NCI-H446 treated with DMSO at 0.1 percent for 48 hours (cell line): ENCODE results near the gene DCAF6.
"Not testable (repeated sequence)": the region's sequence is repeated elsewhere in the genome, so short reads cannot be mapped to it uniquely, and the experiment has no call there.

ENCODE experiments used
- DNase-seq: peaks from one replicate; lab custom pipeline; 2025; lab: John Stamatoyannopoulos, UW

DCAF6 gene

GRCh38 chr1:168031627-168032026 is 95.1 kb downstream of the DCAF6 start:
- DNase-seq: no peak

GRCh38 chr1:168032029-168032428 is 95.5 kb downstream of the DCAF6 start:
- no peak for DNase-seq

GRCh38 chr1:168035345-168035744 is 98.9 kb downstream of the DCAF6 start:
- no peak for DNase-seq

GRCh38 chr1:168042362-168042761 is 105.9 kb downstream of the DCAF6 start:
- no peak for DNase-seq

GRCh38 chr1:168045311-168045710 is 108.8 kb downstream of the DCAF6 start:
- no peak for DNase-seq

- DNase-seq: no peak
Observed at GRCh38 chr1:168050307-168050706, 113.8 kb downstream of the DCAF6 start.

- no peak for DNase-seq
Observed at GRCh38 chr1:168050880-168051279, 114.4 kb downstream of the DCAF6 start.

GRCh38 chr1:168053681-168054080 is 117.2 kb downstream of the DCAF6 start:
- no peak for DNase-seq

- DNase-seq: no peak
Observed at GRCh38 chr1:168054117-168054516, 117.6 kb downstream of the DCAF6 start.

- not testable (repeated sequence) for DNase-seq
Observed at GRCh38 chr1:168056152-168056551, 119.7 kb downstream of the DCAF6 start.

GRCh38 chr1:168057355-168057754 is 120.9 kb downstream of the DCAF6 start:
- no peak for DNase-seq

- no peak for DNase-seq
Observed at GRCh38 chr1:168057921-168058320, 121.4 kb downstream of the DCAF6 start.

- DNase-seq: no peak
Observed at GRCh38 chr1:168064216-168064615, 127.7 kb downstream of the DCAF6 start.

GRCh38 chr1:168065506-168065905 is 129.0 kb downstream of the DCAF6 start:
- DNase-seq: no peak

GRCh38 chr1:168069384-168069783 is 132.9 kb downstream of the DCAF6 start:
- no peak for DNase-seq

- DNase-seq: no peak
Observed at GRCh38 chr1:168079761-168080160, 143.3 kb downstream of the DCAF6 start.

- DNase-seq: no peak
Observed at GRCh38 chr1:168081373-168082007, 145.0 kb downstream of the DCAF6 start.

- peak; percentile 37 for DNase-seq
Observed at GRCh38 chr1:168082008-168082876, 145.8 kb downstream of the DCAF6 start.

GRCh38 chr1:168083456-168084325 is 147.2 kb downstream of the DCAF6 start:
- DNase-seq: no peak

GRCh38 chr1:168084396-168085231 is 148.1 kb downstream of the DCAF6 start:
- DNase-seq: peak; percentile 6

- DNase-seq: no peak
Observed at GRCh38 chr1:168085401-168085872, 149.0 kb downstream of the DCAF6 start.
